Activated B cell treated with CpG ODN at 0.5 μM for 24 hours (primary cell): ENCODE measurements around the gene CABLES1. TPM values are rescaled to one million over a fixed set of nuclear protein-coding genes. Genes with fewer than 3 reads are reported as not detected.

Source experiments
- ATAC-seq: fragments of 200-7000 bp; cut with Tn5 transposase; one replicate; pipeline ENCODE4 v1.10.0; 2021; ENCODE audit warnings: low read depth, mild to moderate bottlenecking, moderate library complexity
- CTCF ChIA-PET: fragments of 350-600 bp; sonication (Branson Sonifier 250); formaldehyde crosslinking; loops from one replicate; lab custom pipeline; 2021; ENCODE audit warnings: antibody characterized with exemption; lab: Charles Lee
- POLR2A ChIA-PET: fragments of 350-600 bp; sonication (Branson Sonifier 250); formaldehyde crosslinking; loops from one replicate; lab custom pipeline; 2021; ENCODE audit warnings: antibody characterized with exemption; lab: Charles Lee
- DNase-seq: peaks from one replicate; pipeline ENCODE4 v3.0.0; 2022
- H3K27ac Mint-ChIP-seq: one replicate; pipeline ENCODE4 v1.8.0; 2020; ENCODE audit warnings: mixed read lengths
- H3K27me3 Mint-ChIP-seq: one replicate; pipeline ENCODE4 v1.8.0; 2021; ENCODE audit warnings: mixed read lengths
- H3K36me3 Mint-ChIP-seq: one replicate; pipeline ENCODE4 v1.8.0; 2021; ENCODE audit warnings: low read depth, mixed read lengths
- H3K4me1 Mint-ChIP-seq: one replicate; pipeline ENCODE4 v1.8.0; 2021; ENCODE audit warnings: mixed read lengths
- H3K4me3 Mint-ChIP-seq: one replicate; pipeline ENCODE4 v1.8.0; 2020; ENCODE audit warnings: mild to moderate bottlenecking, mixed read lengths
- H3K9me3 Mint-ChIP-seq: one replicate; pipeline ENCODE4 v1.8.0; 2020; ENCODE audit warnings: mixed read lengths
- intact Hi-C: fragments of 100-400 bp; cut with micrococcal nuclease; formaldehyde crosslinking; loops from one replicate; pipeline ENCODE4 v1.15.1; 2024
- total RNA-seq: library from RNA; stranded (reverse); gene quantifications from 2 replicates; pipeline ENCODE4 v1.2.3, GENCODE V29; 2022
- TF ChIP-seq, protein P1 (sequence below): fragments of 200-600 bp; IDR thresholded peaks from one replicate; pipeline ENCODE4 v1.8.0; 2022; ENCODE audit warnings: antibody characterized with exemption, mild to moderate bottlenecking

The CABLES1 gene
- total RNA-seq, 1 donor from 2014 or later = 32.3 TPM

DNA sequence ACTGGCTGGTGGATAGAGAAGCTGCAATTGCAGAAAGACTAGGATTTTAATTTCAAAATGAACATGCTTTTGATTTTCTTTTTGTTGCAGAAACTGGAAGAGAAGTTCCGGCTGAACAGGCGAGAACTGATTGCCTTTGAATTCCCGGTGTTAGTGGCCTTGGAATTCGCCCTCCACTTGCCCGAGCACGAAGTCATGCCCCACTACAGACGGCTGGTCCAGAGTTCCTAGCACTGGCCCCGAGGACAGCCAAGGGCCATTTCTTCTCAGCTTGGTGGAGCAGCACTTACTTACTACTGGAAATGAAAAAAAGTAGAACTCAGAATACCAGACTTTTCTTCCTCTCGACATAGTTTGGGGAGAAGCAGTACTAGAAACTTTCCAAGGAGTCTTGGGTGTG, 121.9 kb downstream of the CABLES1 start:
- Mint-ChIP-seq H3K27ac (no peak overlapping the region), H3K4me1 (peaks cover 48% of the 10 kb centered on the region), H3K9me3 (no peaks in the 10 kb centered on the region), H3K4me3 (no peak overlapping the region), H3K36me3 (peaks cover 5% of the 10 kb centered on the region), H3K27me3 (no peaks in the 10 kb centered on the region)
- TF ChIP-seq, protein P1, sequence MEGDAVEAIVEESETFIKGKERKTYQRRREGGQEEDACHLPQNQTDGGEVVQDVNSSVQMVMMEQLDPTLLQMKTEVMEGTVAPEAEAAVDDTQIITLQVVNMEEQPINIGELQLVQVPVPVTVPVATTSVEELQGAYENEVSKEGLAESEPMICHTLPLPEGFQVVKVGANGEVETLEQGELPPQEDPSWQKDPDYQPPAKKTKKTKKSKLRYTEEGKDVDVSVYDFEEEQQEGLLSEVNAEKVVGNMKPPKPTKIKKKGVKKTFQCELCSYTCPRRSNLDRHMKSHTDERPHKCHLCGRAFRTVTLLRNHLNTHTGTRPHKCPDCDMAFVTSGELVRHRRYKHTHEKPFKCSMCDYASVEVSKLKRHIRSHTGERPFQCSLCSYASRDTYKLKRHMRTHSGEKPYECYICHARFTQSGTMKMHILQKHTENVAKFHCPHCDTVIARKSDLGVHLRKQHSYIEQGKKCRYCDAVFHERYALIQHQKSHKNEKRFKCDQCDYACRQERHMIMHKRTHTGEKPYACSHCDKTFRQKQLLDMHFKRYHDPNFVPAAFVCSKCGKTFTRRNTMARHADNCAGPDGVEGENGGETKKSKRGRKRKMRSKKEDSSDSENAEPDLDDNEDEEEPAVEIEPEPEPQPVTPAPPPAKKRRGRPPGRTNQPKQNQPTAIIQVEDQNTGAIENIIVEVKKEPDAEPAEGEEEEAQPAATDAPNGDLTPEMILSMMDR = no peak
- ChIA-PET POLR2A (interaction anchor here (1.1 to 1.5 kb wide), 3 partner anchors 12 to 19 kb away, joined by 3 read pairs; no protein-coding TSS in a partner anchor), CTCF (no interaction called here)
- intact Hi-C loops = no loop called here
- DNase-seq = no peak
- no peak for ATAC-seq

GRCh38 chr18:23257686-23258565, 122.6 kb downstream of the CABLES1 start:
- intact Hi-C loops = loop anchor here (1.0 kb wide), 1 partner anchor 27 kb away; no protein-coding TSS in a partner anchor
- POLR2A ChIA-PET = interaction anchor here (0.6 to 2.5 kb wide), 7 partner anchors 11 to 124 kb away, joined by 3 to 14 read pairs (median 3); no protein-coding TSS in a partner anchor
- DNase-seq (no peak), ATAC-seq (peak; percentile 43)
- peaks cover 48% of the 10 kb centered on the region for H3K4me1 Mint-ChIP-seq
- H3K27ac Mint-ChIP-seq = peak overlapping the region; percentile 1
- TF ChIP-seq, protein P1 = no peak
- H3K9me3 Mint-ChIP-seq = no peaks in the 10 kb centered on the region
- no peak overlapping the region for H3K4me3 Mint-ChIP-seq
- peaks cover 5% of the 10 kb centered on the region for H3K36me3 Mint-ChIP-seq
- CTCF ChIA-PET = no interaction called here
- no peaks in the 10 kb centered on the region for H3K27me3 Mint-ChIP-seq

GRCh38 chr18:23258566-23259469, 123.5 kb downstream of the CABLES1 start:
- no peak for ATAC-seq
- peaks cover 5% of the 10 kb centered on the region for H3K36me3 Mint-ChIP-seq

GRCh38 chr18:23259701-23260681, 124.7 kb downstream of the CABLES1 start:
- Mint-ChIP-seq H3K36me3 (peaks cover 5% of the 10 kb centered on the region), H3K9me3 (no peaks in the 10 kb centered on the region), H3K4me3 (peak overlapping the region; percentile 76), H3K27ac (peak overlapping the region; percentile 79), H3K27me3 (no peaks in the 10 kb centered on the region), H3K4me1 (peaks cover 46% of the 10 kb centered on the region)
- POLR2A ChIA-PET = interaction anchor here (0.6 to 3.7 kb wide), 18 partner anchors 10 to 148 kb away, joined by 3 to 23 read pairs (median 5); no protein-coding TSS in a partner anchor
- peak; percentile 67 for ATAC-seq
- intact Hi-C loops = no loop called here
- CTCF ChIA-PET = interaction anchor here (1.9 kb wide), 1 partner anchor 28 kb away, joined by 5 read pairs; no protein-coding TSS in a partner anchor
- DNase-seq = no peak
- TF ChIP-seq, protein P1 = no peak

More at GRCh38 chr18:23258566-23259469, 123.5 kb downstream of the CABLES1 start:
- POLR2A ChIA-PET = interaction anchor here (0.6 to 3.7 kb wide), 9 partner anchors 16 to 143 kb away, joined by 3 to 23 read pairs (median 6); no protein-coding TSS in a partner anchor
- Mint-ChIP-seq H3K9me3 (no peaks in the 10 kb centered on the region), H3K4me1 (peaks cover 46% of the 10 kb centered on the region), H3K27ac (peak overlapping the region; percentile 79), H3K27me3 (no peaks in the 10 kb centered on the region), H3K4me3 (peak overlapping the region; percentile 76)
- CTCF ChIA-PET = no interaction called here
- TF ChIP-seq, protein P1 = no peak
- DNase-seq = no peak
- intact Hi-C loops = loop anchor here (1.0 kb wide), 1 partner anchor 28 kb away; no protein-coding TSS in a partner anchor
